ENCODE measurements around the gene MNT. TPM values are rescaled to one million over a fixed set of nuclear protein-coding genes. Genes with fewer than 3 reads are reported as not detected.

MNT gene
- total and polyA plus RNA-seq, 9 of the 15 experiments (the other 6 are each of a cell fraction or from before 2014, with no cell fraction given), result 0.18 to 23.8 (median 5.3) TPM

DNA sequence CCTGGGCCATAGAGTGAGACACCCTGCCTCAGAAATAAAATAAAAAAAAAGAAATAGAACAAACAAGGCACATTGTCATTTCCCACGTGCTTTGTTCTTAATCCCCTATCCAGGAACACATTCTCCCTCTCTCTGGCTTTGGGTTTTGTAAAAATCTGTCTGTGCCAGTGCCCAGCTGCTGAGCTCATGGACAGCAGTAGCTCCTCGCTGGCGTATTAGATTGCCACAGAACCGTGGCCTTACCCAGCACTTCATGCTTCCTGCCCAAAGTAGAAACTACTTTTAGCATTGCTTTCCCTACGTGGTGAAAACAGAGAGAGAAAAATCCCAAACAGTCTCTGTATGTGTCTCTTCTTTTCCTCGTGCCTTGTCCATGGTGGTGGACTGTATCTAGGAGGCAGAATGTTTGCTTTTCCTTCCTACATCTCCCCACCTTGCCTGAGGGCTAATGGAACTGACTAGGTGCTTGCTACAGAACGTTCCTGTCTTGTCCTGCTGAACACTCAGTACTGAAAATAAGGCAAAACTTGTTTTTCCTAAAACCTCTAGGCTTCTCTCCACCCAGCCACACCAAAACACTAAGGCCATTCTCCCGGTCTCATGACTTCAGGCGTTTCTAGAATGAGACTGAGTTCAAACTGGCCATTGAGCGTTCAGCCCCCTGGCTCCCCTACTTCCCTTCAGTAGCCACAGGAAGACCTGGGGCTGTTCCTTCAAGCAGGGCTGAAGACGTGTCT, 26.1 kb downstream of the MNT start (continued):
- TF ChIP-seq, protein P1, sequence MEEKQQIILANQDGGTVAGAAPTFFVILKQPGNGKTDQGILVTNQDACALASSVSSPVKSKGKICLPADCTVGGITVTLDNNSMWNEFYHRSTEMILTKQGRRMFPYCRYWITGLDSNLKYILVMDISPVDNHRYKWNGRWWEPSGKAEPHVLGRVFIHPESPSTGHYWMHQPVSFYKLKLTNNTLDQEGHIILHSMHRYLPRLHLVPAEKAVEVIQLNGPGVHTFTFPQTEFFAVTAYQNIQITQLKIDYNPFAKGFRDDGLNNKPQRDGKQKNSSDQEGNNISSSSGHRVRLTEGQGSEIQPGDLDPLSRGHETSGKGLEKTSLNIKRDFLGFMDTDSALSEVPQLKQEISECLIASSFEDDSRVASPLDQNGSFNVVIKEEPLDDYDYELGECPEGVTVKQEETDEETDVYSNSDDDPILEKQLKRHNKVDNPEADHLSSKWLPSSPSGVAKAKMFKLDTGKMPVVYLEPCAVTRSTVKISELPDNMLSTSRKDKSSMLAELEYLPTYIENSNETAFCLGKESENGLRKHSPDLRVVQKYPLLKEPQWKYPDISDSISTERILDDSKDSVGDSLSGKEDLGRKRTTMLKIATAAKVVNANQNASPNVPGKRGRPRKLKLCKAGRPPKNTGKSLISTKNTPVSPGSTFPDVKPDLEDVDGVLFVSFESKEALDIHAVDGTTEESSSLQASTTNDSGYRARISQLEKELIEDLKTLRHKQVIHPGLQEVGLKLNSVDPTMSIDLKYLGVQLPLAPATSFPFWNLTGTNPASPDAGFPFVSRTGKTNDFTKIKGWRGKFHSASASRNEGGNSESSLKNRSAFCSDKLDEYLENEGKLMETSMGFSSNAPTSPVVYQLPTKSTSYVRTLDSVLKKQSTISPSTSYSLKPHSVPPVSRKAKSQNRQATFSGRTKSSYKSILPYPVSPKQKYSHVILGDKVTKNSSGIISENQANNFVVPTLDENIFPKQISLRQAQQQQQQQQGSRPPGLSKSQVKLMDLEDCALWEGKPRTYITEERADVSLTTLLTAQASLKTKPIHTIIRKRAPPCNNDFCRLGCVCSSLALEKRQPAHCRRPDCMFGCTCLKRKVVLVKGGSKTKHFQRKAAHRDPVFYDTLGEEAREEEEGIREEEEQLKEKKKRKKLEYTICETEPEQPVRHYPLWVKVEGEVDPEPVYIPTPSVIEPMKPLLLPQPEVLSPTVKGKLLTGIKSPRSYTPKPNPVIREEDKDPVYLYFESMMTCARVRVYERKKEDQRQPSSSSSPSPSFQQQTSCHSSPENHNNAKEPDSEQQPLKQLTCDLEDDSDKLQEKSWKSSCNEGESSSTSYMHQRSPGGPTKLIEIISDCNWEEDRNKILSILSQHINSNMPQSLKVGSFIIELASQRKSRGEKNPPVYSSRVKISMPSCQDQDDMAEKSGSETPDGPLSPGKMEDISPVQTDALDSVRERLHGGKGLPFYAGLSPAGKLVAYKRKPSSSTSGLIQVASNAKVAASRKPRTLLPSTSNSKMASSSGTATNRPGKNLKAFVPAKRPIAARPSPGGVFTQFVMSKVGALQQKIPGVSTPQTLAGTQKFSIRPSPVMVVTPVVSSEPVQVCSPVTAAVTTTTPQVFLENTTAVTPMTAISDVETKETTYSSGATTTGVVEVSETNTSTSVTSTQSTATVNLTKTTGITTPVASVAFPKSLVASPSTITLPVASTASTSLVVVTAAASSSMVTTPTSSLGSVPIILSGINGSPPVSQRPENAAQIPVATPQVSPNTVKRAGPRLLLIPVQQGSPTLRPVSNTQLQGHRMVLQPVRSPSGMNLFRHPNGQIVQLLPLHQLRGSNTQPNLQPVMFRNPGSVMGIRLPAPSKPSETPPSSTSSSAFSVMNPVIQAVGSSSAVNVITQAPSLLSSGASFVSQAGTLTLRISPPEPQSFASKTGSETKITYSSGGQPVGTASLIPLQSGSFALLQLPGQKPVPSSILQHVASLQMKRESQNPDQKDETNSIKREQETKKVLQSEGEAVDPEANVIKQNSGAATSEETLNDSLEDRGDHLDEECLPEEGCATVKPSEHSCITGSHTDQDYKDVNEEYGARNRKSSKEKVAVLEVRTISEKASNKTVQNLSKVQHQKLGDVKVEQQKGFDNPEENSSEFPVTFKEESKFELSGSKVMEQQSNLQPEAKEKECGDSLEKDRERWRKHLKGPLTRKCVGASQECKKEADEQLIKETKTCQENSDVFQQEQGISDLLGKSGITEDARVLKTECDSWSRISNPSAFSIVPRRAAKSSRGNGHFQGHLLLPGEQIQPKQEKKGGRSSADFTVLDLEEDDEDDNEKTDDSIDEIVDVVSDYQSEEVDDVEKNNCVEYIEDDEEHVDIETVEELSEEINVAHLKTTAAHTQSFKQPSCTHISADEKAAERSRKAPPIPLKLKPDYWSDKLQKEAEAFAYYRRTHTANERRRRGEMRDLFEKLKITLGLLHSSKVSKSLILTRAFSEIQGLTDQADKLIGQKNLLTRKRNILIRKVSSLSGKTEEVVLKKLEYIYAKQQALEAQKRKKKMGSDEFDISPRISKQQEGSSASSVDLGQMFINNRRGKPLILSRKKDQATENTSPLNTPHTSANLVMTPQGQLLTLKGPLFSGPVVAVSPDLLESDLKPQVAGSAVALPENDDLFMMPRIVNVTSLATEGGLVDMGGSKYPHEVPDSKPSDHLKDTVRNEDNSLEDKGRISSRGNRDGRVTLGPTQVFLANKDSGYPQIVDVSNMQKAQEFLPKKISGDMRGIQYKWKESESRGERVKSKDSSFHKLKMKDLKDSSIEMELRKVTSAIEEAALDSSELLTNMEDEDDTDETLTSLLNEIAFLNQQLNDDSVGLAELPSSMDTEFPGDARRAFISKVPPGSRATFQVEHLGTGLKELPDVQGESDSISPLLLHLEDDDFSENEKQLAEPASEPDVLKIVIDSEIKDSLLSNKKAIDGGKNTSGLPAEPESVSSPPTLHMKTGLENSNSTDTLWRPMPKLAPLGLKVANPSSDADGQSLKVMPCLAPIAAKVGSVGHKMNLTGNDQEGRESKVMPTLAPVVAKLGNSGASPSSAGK (IDR thresholded peaks at IDR 0.05), result no peak
- TF ChIP-seq, protein P2, sequence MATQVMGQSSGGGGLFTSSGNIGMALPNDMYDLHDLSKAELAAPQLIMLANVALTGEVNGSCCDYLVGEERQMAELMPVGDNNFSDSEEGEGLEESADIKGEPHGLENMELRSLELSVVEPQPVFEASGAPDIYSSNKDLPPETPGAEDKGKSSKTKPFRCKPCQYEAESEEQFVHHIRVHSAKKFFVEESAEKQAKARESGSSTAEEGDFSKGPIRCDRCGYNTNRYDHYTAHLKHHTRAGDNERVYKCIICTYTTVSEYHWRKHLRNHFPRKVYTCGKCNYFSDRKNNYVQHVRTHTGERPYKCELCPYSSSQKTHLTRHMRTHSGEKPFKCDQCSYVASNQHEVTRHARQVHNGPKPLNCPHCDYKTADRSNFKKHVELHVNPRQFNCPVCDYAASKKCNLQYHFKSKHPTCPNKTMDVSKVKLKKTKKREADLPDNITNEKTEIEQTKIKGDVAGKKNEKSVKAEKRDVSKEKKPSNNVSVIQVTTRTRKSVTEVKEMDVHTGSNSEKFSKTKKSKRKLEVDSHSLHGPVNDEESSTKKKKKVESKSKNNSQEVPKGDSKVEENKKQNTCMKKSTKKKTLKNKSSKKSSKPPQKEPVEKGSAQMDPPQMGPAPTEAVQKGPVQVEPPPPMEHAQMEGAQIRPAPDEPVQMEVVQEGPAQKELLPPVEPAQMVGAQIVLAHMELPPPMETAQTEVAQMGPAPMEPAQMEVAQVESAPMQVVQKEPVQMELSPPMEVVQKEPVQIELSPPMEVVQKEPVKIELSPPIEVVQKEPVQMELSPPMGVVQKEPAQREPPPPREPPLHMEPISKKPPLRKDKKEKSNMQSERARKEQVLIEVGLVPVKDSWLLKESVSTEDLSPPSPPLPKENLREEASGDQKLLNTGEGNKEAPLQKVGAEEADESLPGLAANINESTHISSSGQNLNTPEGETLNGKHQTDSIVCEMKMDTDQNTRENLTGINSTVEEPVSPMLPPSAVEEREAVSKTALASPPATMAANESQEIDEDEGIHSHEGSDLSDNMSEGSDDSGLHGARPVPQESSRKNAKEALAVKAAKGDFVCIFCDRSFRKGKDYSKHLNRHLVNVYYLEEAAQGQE (IDR thresholded peaks at IDR 0.05; ENCODE audit: borderline replicate concordance), result no peak
- TF ChIP-seq, protein P2 (CRISPR knock-in tag; IDR thresholded peaks at IDR 0.05; ENCODE audit: low read depth), result no peak

Measured in K562 (cell line).